ENCODE data around the gene WDR81.

The WDR81 gene

DNA sequence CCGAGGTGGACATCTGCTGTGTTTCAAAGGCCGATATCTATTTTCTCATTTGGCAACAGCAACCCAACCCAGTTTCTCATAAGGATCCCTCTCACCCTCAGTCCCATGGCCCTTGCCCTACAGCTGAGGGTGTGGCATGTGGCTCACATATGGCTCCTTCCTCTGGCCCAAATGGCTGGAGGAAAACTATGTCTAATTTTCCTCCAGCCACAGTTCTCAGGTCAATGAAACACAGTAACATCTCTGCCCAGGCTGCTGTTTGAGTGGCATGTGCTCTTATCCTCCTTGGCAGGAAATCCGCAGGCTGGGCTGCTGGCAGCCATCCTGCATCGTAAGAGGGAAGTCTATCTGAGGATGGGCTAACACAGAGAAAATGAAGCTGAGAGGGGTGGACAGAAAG is 61.4 kb downstream of the WDR81 start:
- DNase-seq = no peak

DNA sequence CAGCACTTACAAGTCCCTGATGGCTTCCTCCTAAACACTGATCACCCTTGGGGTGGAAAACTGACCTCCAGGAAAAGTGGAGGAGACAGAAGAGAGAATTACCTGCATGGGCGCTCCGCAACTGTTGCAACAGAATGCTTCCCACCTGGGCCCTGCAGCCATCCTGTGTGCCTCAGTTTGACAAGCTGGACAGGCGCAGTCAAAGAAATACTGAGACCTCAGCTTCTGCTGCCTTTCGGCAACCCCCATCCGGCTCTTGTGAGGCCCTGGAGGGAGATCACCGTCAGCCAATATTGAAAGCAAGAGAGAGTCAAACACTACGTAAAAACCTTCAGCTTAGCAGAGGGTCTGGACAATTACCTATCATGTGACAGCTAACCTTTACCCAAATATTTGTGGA is 62.2 kb downstream of the WDR81 start:
- no peak for DNase-seq

DNA sequence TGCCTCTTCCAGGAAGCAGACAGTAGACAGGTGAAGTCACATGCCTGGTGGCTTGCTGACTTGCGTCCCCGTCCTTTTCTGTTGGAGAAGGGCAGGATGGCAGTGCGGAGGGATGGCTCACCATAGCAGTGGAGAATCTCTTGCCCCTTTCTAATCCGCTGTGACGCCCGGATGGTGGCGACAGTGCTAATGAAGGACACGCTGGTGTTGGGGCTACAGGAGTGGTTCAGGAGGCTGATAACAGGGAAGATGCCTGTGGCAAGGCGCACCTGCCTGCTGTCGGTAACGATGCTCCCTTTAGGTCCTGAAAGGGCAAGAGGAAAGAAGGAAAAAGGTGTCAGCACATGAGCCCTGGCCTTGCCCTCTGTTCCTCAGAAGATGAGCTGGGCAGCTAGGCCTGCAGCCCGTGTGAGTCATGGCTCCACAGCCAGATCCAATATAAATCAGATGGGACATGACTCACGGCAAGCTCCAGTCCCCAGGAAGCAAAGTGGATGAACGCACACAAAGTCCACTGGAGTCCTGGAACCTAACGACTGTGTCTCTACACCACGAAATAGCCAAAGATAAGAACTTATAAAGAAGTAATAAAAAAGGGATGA is 62.9 kb downstream of the WDR81 start:
- peak; percentile 87 for DNase-seq
